ENCODE data around the gene CBR3.

The CBR3 gene

GRCh38 chr21:36092681-36093080 lies 42.2 kb upstream of the CBR3 start:
- no peak for ATAC-seq
- TF ChIP-seq TOX (CRISPR knock-in tag; IDR thresholded peaks at IDR 0.05; ENCODE audit: borderline replicate concordance) (no peak), ZFP30 (CRISPR knock-in tag; IDR thresholded peaks at IDR 0.05) (no peak)
- TF ChIP-seq, protein P1, sequence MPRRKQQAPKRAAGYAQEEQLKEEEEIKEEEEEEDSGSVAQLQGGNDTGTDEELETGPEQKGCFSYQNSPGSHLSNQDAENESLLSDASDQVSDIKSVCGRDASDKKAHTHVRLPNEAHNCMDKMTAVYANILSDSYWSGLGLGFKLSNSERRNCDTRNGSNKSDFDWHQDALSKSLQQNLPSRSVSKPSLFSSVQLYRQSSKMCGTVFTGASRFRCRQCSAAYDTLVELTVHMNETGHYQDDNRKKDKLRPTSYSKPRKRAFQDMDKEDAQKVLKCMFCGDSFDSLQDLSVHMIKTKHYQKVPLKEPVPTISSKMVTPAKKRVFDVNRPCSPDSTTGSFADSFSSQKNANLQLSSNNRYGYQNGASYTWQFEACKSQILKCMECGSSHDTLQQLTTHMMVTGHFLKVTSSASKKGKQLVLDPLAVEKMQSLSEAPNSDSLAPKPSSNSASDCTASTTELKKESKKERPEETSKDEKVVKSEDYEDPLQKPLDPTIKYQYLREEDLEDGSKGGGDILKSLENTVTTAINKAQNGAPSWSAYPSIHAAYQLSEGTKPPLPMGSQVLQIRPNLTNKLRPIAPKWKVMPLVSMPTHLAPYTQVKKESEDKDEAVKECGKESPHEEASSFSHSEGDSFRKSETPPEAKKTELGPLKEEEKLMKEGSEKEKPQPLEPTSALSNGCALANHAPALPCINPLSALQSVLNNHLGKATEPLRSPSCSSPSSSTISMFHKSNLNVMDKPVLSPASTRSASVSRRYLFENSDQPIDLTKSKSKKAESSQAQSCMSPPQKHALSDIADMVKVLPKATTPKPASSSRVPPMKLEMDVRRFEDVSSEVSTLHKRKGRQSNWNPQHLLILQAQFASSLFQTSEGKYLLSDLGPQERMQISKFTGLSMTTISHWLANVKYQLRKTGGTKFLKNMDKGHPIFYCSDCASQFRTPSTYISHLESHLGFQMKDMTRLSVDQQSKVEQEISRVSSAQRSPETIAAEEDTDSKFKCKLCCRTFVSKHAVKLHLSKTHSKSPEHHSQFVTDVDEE (CRISPR knock-in tag; IDR thresholded peaks at IDR 0.05): no peak
- TF ChIP-seq, protein P2, sequence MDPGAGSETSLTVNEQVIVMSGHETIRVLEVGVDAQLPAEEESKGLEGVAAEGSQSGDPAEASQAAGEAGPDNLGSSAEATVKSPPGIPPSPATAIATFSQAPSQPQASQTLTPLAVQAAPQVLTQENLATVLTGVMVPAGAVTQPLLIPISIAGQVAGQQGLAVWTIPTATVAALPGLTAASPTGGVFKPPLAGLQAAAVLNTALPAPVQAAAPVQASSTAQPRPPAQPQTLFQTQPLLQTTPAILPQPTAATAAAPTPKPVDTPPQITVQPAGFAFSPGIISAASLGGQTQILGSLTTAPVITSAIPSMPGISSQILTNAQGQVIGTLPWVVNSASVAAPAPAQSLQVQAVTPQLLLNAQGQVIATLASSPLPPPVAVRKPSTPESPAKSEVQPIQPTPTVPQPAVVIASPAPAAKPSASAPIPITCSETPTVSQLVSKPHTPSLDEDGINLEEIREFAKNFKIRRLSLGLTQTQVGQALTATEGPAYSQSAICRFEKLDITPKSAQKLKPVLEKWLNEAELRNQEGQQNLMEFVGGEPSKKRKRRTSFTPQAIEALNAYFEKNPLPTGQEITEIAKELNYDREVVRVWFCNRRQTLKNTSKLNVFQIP (CRISPR knock-in tag; IDR thresholded peaks at IDR 0.05; ENCODE audit: borderline replicate concordance, low read depth): no peak

DNA sequence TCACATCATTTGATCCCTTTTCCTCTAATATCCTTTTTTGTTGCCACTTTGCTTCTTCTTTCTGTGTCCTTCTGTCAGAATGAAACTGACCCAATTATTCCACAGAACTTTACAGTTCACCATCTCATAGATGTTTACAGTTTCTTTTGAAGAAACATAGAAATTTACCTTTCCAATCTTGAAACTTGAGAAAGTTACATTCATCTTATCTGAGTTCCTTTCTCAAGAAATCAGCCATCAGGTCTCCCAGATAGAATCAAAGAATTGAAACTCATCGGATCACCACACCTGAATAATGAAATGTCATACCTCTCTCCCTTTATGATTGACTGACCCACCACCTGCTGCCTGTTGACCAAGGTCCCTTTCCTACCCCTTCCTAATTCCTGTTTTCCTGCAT lies 41.4 kb upstream of the CBR3 start:
- no peak for ATAC-seq
- TF ChIP-seq RARB (CRISPR knock-in tag; IDR thresholded peaks at IDR 0.05): no peak
- TF ChIP-seq ARNTL (CRISPR knock-in tag; IDR thresholded peaks at IDR 0.05; ENCODE audit: borderline replicate concordance, low read depth): no peak
- TF ChIP-seq CSDC2 (CRISPR knock-in tag; IDR thresholded peaks at IDR 0.05): no peak

DNA sequence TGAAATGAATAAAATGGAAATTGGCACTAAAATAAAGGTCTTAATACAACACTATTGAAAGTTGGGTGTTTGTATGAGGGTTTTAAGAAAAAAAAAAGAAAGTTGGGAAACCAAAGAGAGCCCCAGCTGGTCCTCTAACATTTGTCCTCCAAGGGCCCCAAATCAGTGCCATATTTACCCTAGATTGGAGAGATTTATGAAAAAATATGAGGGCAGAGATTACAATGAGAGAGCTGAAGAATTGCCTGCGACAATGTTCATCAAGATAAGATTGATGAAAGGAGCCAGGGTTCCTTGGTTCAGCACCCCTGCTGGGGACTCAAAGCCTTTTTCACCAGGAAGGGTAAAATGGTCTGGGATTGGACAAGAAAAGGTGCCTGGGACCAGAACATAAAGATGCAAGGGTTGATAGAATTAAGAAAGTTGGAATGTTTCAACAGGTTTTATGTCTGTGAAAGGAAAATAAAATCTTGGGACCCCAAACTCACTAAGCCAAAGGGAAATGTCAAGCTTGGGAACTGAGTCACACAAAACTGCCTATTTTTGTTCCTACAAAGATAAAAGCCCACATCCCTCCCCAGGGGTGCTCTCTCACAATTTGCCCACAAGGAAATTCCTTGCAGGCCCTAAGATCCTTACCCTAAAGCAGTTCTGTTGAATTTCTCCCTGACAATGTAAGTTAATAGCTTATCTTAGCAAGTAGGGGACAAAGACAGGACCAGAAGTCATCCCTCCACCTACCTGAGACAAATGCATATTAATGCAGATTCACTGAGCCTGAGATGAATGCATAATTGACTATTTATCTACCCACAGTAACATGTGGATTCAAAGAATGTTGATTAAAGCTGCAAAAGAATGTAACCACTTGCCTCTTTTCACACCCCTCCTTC lies 38.2 kb upstream of the CBR3 start:
- ATAC-seq: no peak
- TF ChIP-seq ZC3H10 (CRISPR knock-in tag; IDR thresholded peaks at IDR 0.05) (no peak), SNAI2 (CRISPR knock-in tag; IDR thresholded peaks at IDR 0.05) (no peak)

DNA sequence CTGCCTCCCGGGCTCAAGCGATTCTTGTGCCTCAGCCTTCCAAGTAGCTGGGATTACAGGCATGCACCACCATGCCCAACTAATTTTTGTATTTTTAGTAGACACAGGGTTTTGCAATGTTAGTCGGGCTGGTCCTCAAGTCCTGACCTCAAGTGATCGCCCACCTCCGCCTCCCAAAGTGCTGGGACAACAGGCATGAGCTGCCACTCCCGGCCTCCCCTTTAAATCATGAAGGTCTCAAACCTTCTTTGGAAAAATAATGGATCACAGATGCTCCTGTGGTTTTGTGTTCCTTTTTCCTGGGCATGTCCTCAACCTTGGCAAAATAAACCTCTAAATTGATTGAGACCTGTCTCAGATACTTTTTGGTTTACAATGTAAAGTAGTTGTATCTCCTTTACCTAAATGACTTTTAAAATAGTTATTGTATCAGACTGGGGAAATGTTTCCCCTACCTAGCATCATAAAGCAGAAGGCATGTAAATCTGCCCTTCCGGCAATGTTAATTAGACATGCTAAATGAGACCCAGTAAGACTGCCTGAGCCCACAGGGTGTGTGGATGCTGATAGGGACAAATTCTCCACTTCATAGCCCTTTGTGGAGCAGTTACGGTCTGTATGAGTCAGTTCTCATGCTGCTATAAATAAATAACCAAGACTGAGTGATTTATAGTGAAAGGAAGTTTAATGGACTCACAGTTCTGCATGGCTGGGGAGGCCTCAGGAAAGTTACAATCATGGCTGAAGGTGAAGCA lies 37.3 kb upstream of the CBR3 start:
- no peak for ATAC-seq
- TF ChIP-seq ZNF8 (CRISPR knock-in tag; IDR thresholded peaks at IDR 0.05) (no peak), ZNF70 (CRISPR knock-in tag; IDR thresholded peaks at IDR 0.05) (no peak), OSR1 (CRISPR knock-in tag; IDR thresholded peaks at IDR 0.05) (no peak)

GRCh38 chr21:36098182-36098532 lies 36.7 kb upstream of the CBR3 start:
- no peak for TF ChIP-seq ZNF565 (CRISPR knock-in tag; conservative IDR thresholded peaks at IDR 0.05; ENCODE audit: low read depth)
- TF ChIP-seq ZNF70 (CRISPR knock-in tag; IDR thresholded peaks at IDR 0.05): no peak
- TF ChIP-seq PPARA (CRISPR knock-in tag; IDR thresholded peaks at IDR 0.05; ENCODE audit: borderline replicate concordance): no peak
- TF ChIP-seq ESRRG (CRISPR knock-in tag; IDR thresholded peaks at IDR 0.05): no peak
- TF ChIP-seq, protein P2 (CRISPR knock-in tag; IDR thresholded peaks at IDR 0.05; ENCODE audit: borderline replicate concordance, low read depth): no peak
- TF ChIP-seq, protein P1 (CRISPR knock-in tag; IDR thresholded peaks at IDR 0.05): no peak
- no peak for TF ChIP-seq TCF4 (CRISPR knock-in tag; IDR thresholded peaks at IDR 0.05; ENCODE audit: borderline replicate concordance)
- no peak for ATAC-seq

All from SK-N-SH treated with all-trans-retinoic acid at 6 μM for 48 hours (cell line).